ENCODE results near the gene FEN1.

The FEN1 gene

DNA sequence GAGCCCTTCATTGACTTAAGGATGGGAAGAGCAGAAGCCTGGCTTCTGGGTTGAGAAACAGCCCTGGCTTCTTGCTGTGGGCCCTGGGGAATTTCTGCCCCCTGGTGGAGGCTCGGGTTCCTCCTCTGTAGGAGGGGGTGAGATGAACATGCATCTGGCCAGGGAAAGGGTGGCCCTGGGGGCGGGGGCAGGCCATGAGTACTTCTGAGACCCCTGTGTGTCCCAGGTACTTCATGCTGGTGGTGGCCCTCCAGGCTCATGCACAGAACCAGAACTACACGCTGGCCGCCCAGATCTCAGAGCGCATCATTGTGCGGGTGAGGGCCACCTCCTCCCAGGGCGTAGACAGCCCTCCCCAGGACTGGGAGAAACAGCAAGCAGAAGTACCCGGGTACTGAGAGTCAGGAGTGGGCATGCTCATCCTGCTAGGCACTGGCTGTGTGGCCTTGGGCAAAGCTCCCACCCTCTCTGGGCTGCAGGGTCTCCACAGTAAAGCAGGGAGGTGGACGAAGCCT, 16.1 kb upstream of the FEN1 start:
- peak; percentile 31 for DNase-seq

- DNase-seq: peak; percentile 53
Measured at GRCh38 chr11:61777234-61778090, 15.2 kb upstream of the FEN1 start.

DNA sequence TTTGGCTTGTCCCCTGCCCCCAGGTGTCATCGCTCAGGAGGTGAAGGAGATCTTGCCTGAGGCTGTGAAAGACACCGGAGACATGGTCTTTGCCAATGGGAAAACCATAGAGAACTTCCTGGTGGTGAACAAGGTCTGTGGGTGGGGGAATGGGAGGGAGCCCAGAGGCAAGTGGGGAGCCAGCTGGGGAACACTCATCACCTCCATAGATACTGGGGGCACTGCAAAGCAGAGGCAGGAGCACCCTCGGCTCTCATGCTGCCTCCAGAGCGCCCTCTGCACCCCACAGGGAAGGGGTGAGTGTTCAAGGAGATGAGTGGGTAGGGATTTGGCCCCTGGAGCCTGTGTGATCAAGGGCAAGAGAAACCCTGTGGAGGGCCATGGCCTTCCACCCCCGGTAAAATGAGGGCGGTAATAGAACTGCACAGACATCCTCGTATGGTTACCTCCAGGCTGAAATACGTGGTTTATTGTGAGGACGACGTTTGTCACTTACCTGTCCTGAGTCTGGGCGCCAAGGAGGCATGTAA, 14.3 kb upstream of the FEN1 start:
- DNase-seq: no peak

DNA sequence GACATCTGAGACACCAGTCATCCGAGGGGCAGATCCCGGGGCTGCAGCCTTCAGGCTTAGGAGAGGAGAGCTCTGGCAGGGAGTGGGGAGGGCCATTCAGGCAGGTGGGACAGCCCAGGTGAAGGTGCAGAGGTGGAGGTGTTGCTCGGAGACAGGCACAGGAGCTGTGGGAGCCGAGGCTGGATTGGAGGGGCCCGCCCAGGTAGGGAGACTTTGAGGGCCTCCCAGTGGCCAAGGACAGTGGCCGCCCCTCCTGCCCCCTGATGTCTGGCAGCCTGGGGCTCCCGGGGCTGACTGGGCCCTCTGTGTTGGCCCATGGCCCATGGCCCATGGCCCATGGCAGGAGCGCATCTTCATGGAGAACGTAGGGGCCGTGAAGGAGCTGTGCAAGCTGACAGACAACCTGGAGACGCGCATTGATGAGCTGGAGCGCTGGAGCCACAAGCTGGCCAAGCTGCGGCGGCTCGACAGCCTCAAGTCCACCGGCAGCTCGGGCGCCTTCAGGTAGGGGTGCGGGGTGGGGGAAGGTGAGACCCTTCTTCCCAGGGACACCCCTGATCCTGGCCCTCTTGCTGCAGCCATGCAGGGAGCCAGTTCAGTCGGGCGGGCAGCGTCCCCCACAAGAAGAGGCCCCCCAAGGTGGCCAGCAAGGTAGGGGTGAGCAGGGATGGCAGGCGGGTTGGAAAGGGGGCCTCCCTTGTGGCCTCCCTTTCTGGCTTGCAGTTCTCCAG, 13.6 kb upstream of the FEN1 start:
- DNase-seq: no peak

- no peak for DNase-seq
Measured at GRCh38 chr11:61779666-61780525, 12.8 kb upstream of the FEN1 start.

DNA sequence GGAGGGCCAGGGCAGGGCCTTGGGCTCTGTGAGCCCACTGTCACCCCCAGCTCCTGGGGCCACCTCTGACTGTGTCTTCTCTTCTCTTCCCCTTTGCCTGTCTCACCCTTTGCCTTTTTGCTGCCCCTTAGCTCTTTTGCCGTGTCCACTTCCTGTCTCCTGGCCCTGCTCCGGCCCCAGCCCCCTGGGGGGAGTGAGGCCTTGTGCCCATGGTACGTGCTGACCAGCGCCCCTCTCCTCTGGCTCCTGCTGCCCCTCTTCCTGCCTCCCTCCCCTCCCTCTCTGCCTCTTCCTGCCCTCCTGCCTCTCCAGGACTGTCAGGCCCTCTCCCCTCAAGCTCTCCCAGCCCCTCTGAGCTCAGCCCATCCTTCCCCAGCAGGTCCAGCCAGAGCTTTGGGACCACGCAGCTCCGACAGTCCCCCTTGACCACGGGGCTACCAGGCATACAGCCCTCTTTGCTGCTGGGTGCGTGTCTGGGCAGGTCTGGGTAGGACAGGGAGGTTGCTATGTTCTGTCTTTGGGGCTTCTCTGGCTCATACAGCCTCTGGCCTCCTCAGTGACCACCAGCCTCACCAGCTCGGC, 12.0 kb upstream of the FEN1 start:
- no peak for DNase-seq

- DNase-seq: no peak
Measured at GRCh38 chr11:61781585-61781984, 11.1 kb upstream of the FEN1 start.

DNA sequence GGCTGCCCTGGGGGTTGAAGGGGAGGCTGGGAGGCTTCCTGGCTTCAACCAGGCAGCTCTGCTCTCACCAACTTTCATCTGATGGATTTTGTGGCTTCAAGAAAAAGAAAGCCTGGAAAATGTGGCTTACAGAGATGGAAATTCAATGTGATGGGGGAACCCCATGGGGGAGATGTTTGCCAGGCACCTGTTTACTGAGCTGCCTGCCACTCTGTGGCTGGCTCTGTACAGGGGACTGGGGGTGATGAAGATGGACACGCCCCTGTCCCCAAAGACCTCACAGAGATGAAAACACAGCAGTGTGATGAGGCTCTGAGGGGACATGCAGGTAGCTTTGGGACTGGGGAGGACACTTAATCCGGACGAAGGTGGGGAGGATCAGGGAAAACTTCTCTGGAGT, 10.4 kb upstream of the FEN1 start:
- no peak for DNase-seq

- no peak for DNase-seq
Measured at GRCh38 chr11:61782841-61783240, 9.9 kb upstream of the FEN1 start.

- no peak for DNase-seq
Measured at GRCh38 chr11:61783717-61784505, 8.8 kb upstream of the FEN1 start.

DNA sequence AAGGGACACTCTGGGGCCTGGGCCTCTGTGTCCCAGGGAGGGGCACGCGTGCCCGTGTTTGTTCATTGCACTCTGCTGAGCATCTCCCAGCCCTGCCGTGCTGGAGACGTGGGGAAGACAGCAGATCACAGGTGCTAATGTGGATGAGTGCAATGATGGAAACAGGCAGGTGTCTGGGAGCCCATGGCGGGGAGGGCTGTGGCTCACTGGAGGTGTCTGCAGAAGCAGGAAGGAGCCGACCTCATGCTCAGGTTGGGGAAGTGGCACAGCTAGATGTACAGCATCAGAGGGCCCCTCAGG, 8.3 kb upstream of the FEN1 start:
- DNase-seq: no peak

GRCh38 chr11:61785837-61786402, 6.8 kb upstream of the FEN1 start:
- DNase-seq: no peak

GRCh38 chr11:61787928-61788491, 4.7 kb upstream of the FEN1 start:
- no peak for DNase-seq

GRCh38 chr11:61791737-61792309, 888 bp upstream of the FEN1 start:
- DNase-seq: no peak

DNA sequence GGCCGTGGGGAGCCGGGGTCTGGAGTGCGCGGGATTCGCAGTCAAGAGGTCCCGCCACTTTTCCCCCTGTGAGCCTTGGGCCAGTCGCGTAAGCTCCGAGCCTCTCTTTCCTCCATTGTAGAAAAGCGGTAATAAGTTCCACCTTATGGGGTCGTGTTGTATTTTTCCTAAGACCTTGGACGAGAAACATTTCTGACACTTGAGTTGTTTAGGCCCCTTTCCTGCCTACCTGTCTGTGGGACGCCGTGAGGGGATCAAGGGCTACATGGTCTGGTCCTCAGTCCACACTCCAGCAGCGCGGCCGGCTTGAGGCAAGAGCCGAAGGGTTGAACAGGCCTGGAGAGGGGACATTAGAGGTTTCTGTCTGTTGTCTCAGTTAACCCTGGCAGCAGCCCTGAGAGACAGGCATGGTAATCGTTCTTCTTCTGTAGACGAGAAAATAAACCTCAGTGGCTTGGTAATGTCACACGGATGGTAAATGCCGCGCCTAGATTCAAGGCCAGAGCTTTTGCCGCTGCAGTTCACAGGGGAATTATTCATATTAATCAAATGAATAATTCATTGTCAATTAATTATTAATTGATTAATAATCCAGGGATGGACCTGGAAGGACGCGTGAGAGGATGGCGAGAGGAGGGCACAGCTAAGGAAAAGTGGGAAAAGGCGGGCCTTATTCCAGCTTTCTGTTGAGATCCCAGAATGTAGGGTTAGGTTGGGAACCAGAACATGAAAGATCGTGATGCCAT, 545 bp downstream of the FEN1 start:
- DNase-seq: no peak

DNA sequence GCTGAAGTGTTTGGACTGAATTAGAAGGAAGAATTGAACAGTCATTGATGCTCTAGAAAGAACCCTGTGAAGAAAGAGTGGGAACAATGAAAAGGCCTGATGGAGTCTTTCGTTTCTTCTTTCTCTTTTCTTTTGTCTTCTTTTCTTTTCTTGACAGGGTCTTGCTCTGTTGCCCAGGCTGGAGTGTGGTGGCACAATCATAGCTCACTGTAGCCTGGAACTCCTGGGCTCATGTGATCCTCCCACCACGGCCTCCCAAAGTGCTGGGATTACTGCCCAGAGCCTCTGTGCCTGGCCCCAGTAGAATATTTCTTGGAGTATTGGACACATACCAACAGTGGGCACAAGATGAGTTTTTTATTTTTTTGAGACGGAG, 1.1 kb downstream of the FEN1 start:
- DNase-seq: no peak

- DNase-seq: no peak
Measured at GRCh38 chr11:61794579-61794978, 1.9 kb downstream of the FEN1 start.

DNA sequence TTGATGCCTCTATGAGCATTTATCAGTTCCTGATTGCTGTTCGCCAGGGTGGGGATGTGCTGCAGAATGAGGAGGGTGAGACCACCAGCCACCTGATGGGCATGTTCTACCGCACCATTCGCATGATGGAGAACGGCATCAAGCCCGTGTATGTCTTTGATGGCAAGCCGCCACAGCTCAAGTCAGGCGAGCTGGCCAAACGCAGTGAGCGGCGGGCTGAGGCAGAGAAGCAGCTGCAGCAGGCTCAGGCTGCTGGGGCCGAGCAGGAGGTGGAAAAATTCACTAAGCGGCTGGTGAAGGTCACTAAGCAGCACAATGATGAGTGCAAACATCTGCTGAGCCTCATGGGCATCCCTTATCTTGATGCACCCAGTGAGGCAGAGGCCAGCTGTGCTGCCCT, 2.7 kb downstream of the FEN1 start:
- DNase-seq: no peak

DNA sequence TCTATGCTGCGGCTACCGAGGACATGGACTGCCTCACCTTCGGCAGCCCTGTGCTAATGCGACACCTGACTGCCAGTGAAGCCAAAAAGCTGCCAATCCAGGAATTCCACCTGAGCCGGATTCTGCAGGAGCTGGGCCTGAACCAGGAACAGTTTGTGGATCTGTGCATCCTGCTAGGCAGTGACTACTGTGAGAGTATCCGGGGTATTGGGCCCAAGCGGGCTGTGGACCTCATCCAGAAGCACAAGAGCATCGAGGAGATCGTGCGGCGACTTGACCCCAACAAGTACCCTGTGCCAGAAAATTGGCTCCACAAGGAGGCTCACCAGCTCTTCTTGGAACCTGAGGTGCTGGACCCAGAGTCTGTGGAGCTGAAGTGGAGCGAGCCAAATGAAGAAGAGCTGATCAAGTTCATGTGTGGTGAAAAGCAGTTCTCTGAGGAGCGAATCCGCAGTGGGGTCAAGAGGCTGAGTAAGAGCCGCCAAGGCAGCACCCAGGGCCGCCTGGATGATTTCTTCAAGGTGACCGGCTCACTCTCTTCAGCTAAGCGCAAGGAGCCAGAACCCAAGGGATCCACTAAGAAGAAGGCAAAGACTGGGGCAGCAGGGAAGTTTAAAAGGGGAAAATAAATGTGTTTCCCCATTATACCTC, 3.3 kb downstream of the FEN1 start:
- no peak for DNase-seq

All from CD4-positive, alpha-beta T cell treated with Interleukin-4 for 4 hours (primary cell).